ENCODE measurements around the gene TOMM40L.

DNA sequence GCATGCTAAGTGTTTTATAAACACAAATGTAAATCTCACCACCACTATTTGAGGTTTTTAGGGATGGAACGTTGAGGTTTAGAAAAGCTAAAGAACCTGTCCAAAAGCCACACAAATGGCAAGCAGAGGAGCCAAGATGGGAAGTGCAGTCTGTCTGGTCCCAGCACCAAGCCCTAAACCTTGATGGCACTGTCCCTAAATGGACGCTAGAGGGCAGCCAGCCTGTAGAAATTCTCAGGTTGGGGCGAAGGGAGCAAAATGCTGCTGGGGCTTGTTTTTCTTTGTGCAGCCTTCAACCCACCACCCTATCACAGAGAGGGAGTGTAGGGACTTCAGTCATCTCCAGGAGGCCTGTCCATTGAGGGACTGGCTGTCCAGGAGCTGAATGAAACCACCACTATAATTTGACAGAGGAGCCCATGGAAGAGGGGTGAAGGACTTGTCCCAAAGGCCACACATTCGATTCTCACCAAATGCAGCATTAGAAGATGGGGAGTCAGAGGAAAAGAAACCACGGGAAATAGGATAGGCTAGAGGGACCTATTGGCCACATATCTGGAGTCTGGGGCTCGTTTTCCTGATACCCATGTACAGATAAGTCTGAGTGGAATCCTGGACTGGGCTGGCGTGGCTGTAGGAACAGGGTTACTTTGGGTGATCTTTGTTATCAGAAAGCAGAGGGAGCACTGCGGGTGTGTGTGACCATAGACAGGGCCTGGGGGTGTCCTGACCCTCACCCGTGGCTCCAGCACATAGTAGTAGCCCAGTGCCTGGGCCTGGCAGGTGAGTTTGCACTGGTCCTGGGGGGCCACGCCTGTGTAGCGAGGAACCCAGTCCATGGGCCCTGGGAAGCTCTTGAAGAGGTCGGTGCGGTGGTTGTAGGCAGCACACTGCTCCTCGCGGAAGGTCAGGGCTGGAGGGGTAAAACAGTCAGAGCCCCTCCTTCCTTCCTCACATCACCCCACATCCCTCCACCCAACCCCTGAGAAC lies 33.1 kb upstream of the TOMM40L start:
- TF ChIP-seq SUZ12 (IDR thresholded peaks at IDR 0.05; ENCODE audit: extremely low read depth, insufficient read depth, insufficient read length) (no peak), YY1 (IDR thresholded peaks at IDR 0.05; ENCODE audit: insufficient read depth, insufficient read length) (no peak), ZNF274 (IDR thresholded peaks at IDR 0.05; ENCODE audit: low read depth, low read length) (no peak)
